ENCODE data around the gene AXIN1.
"Not testable (repeated sequence)": the region's sequence is repeated elsewhere in the genome, so short reads cannot be mapped to it uniquely, and the experiment has no call there.

The AXIN1 gene

DNA sequence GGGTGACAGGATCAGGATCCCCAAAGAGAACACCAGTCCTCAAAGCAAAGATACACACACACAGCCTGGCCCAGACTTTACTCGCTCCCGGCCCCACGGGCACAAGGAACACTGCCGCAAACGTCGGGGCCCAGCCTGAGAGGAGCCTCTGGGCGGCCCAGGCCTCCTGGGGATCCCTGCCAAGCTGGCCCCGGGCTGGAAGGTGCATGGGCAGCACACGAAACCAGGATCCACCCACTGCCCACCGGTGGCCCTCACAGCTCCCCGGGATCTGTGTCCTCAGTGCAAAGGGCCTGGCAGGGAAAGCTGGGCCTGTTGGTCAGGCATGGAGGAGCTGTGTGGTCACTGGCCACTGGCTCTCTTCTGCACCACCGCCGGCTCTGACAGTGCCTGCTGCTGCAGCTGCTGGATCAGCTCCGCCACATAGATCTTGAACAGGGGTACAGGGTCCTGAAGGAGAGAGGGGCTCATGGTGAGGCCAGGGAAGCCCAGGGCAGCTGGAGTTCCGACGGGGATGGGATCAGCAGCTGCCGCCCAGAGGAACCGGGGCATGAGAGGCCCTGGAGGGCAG, 14.9 kb upstream of the AXIN1 start:
- H3K4me3 ChIP-seq (ENCODE audit: low read length): no peak overlapping the region
- TF ChIP-seq CTCF (IDR thresholded peaks at IDR 0.05; ENCODE audit: insufficient read depth, low read depth, low read length, missing control alignments): no peak
- no peak for DNase-seq (ENCODE audit: low read depth)

DNA sequence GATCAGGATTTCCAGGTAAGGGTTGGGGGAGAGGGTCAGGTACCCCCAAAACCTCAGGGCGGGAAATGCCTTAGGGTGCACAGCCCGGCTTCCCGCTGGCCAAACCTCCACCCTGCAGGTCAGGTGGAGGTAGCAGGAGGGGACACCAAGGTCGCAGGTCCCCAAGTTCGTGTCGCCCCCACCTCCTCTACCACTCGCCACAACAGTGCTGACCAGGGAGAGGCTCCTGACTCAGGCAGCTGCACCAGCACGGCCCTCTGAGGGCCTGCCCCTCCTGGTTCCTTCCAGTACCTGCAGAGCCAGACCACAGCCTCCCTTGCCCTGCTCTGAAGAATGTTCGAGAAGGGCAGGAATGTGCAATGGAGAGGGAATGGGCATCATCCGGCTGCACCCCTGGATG, 14.0 kb upstream of the AXIN1 start:
- no peak for TF ChIP-seq CTCF (IDR thresholded peaks at IDR 0.05; ENCODE audit: insufficient read depth, low read depth, low read length, missing control alignments)
- H3K4me3 ChIP-seq (ENCODE audit: low read length): no peak overlapping the region
- no peak for DNase-seq (ENCODE audit: low read depth)

DNA sequence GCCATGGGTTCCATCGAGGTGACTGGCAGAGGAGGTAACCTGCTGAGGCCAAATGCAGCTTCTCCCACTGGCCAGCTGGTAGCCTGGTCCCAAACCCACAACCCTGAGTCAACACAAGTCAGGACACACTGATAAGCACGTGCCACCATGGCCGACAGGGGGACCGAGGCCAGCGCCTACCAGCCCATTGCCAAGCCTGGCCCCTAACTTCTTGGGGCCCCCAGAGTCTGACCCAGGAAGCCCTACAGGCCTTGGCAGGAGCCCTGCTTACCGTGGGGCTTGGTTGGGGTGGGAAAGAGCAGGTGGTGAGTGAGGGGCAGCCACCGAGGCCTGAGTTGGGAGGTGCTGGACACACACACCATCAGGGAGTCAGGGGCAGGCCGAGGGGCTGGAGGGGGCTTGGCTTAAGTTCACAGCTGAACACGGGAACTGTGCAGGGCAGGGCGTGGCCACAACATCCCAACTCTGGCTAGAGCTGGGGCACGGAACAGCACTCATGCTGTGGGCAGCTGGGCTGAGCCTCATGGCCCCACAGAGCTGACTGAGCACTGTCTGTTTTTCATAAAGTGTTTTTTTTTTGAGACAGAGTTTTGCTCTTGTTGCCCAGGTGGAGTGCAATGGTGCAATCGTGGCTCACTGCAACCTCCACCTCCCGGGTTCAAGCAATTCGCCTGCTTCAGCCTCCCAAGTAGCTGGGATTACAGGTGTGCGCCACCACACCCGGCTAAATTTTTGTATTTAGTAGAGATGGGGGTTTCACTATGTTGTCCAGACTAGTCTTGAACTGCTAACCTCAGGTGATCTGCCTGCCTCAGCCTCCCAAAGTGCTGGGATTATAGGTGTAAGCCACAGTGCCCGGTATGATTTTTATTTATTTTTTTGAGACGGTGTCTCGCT, 12.3 kb upstream of the AXIN1 start:
- no peak for DNase-seq (ENCODE audit: low read depth)
- no peak overlapping the region for H3K4me3 ChIP-seq (ENCODE audit: low read length)
- no peak for TF ChIP-seq CTCF (IDR thresholded peaks at IDR 0.05; ENCODE audit: insufficient read depth, low read depth, low read length, missing control alignments)

DNA sequence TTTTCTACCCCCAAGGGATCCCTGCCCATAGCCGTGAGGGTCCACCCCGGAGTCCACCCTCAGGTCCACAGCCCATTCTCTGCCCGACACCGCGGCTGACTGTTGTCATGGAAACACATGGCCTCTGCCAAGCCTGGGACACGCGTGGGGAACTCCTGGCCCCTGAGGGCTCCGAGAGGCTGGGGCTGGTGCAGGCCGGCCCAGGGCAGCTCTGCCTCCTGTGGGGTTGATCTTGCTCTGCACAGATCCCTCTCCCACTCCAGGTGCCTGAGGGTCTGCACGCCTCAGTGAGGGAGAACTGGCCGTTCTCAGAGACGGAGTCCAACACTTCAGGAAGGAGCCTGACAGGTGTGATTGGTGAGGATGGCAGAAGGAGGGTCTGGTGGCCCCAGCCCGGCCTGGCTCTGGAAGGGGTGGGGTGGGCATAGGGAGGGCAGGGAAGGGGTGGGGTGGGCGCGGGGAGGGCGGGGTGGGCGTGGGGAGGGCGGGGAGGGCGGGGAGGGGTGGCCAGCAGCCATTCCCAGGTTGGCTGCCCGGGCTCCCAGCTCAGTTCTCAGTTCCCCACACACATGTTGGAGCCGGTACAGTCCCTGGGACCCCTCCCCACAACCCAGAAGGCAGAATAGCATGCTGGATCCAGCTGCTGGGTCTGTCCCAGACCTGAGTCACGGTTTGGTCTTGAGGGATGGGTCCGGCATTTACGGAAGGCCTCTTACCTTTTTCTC, 11.4 kb upstream of the AXIN1 start:
- no peak overlapping the region for H3K4me3 ChIP-seq (ENCODE audit: low read length)
- TF ChIP-seq CTCF (IDR thresholded peaks at IDR 0.05; ENCODE audit: insufficient read depth, low read depth, low read length, missing control alignments): no peak
- no peak for DNase-seq (ENCODE audit: low read depth)

- H3K4me3 ChIP-seq (ENCODE audit: low read length): no peak overlapping the region
- TF ChIP-seq CTCF (IDR thresholded peaks at IDR 0.05; ENCODE audit: insufficient read depth, low read depth, low read length, missing control alignments): no peak
- no peak for DNase-seq (ENCODE audit: low read depth)
Measured at GRCh38 chr16:363110-363765, 10.7 kb upstream of the AXIN1 start.

- H3K4me3 ChIP-seq (ENCODE audit: low read length); DNase-seq (ENCODE audit: low read depth): not testable (repeated sequence)
Measured at GRCh38 chr16:362702-362999, 10.1 kb upstream of the AXIN1 start.

Measured in epithelial cell of esophagus (primary cell).